H9 (cell line): ENCODE data around the gene SLC9A9. TPM values are rescaled to one million over a fixed set of nuclear protein-coding genes. Genes with fewer than 3 reads are reported as not detected.

Source experiments
- DNase-seq: peaks from one replicate; pipeline ENCODE4 v3.0.0-alpha.2; 2017
- H2AFZ ChIP-seq: one replicate; pipeline ENCODE4 v1.6.1; 2013; ENCODE audit warnings: mild to moderate bottlenecking, low read length, control low read depth, moderate library complexity
- H2AK5ac ChIP-seq: 2 replicates; pipeline ENCODE4 v1.6.1; 2013; ENCODE audit warnings: low read length, control low read depth, mixed read lengths; ENCODE audit not compliant: insufficient read length
- H2BK120ac ChIP-seq: one replicate; pipeline ENCODE4 v1.6.1; 2013; ENCODE audit warnings: low read depth, mild to moderate bottlenecking, low read length, control low read depth, inconsistent platforms; ENCODE audit not compliant: poor library complexity, severe bottlenecking
- H2BK12ac ChIP-seq: 2 replicates; pipeline ENCODE4 v1.6.1; 2013; ENCODE audit warnings: low read length, control low read depth, mixed read lengths, low read depth; ENCODE audit not compliant: insufficient read length
- H2BK15ac ChIP-seq: 2 replicates; pipeline ENCODE4 v1.6.1; 2013; ENCODE audit warnings: low read depth, low read length, control low read depth
- H2BK20ac ChIP-seq: one replicate; pipeline ENCODE4 v1.6.1; 2013; ENCODE audit warnings: low read depth, mild to moderate bottlenecking, low read length, control low read depth, inconsistent platforms; ENCODE audit not compliant: poor library complexity, severe bottlenecking
- H2BK5ac ChIP-seq: 2 replicates; pipeline ENCODE4 v1.6.1; 2013; ENCODE audit warnings: low read length, control low read depth, mixed read lengths; ENCODE audit not compliant: insufficient read length
- H3K14ac ChIP-seq: 2 replicates; pipeline ENCODE4 v1.6.1; 2013; ENCODE audit warnings: low read length, control low read depth; ENCODE audit not compliant: insufficient read depth
- H3K18ac ChIP-seq: 2 replicates; pipeline ENCODE4 v1.6.1; 2013; ENCODE audit warnings: low read depth, mild to moderate bottlenecking, mixed read lengths, low read length, control low read depth; ENCODE audit not compliant: insufficient read length
- H3K23ac ChIP-seq: 2 replicates; pipeline ENCODE4 v1.6.1; 2013; ENCODE audit warnings: low read length, control low read depth, mixed read lengths, low read depth; ENCODE audit not compliant: insufficient read length
- H3K23me2 ChIP-seq: 2 replicates; pipeline ENCODE4 v1.6.1; 2013; ENCODE audit warnings: low read depth, mild to moderate bottlenecking, mixed read lengths, low read length, control low read depth; ENCODE audit not compliant: insufficient read length, poor library complexity, severe bottlenecking
- H3K27ac ChIP-seq: 2 replicates; pipeline ENCODE4 v1.5.1; 2013; ENCODE audit warnings: low read length, control low read depth, mixed read lengths, low read depth; ENCODE audit not compliant: insufficient read length
- H3K27me3 ChIP-seq: 2 replicates; pipeline ENCODE4 v1.6.1; 2013; ENCODE audit warnings: low read length, control low read depth, inconsistent platforms; ENCODE audit not compliant: insufficient read depth
- H3K4ac ChIP-seq: 2 replicates; pipeline ENCODE4 v1.6.1; 2013; ENCODE audit warnings: low read depth, mild to moderate bottlenecking, control low read depth, inconsistent platforms, low read length, moderate library complexity
- H3K4me1 ChIP-seq: 2 replicates; pipeline ENCODE4 v1.6.1; 2013; ENCODE audit warnings: low read length, control low read depth, inconsistent platforms; ENCODE audit not compliant: insufficient read depth
- H3K4me2 ChIP-seq: 2 replicates; pipeline ENCODE4 v1.6.1; 2013; ENCODE audit warnings: low read length, control low read depth, mixed read lengths; ENCODE audit not compliant: insufficient read length, insufficient read depth
- H3K56ac ChIP-seq: 2 replicates; pipeline ENCODE4 v1.6.1; 2013; ENCODE audit warnings: low read depth, mild to moderate bottlenecking, mixed read lengths, low read length, control low read depth; ENCODE audit not compliant: insufficient read length
- H3K79me1 ChIP-seq: 2 replicates; pipeline ENCODE4 v1.6.1; 2013; ENCODE audit warnings: low read depth, mild to moderate bottlenecking, moderate library complexity, low read length, control low read depth, inconsistent platforms; ENCODE audit not compliant: insufficient read depth, poor library complexity, severe bottlenecking
- H3K79me2 ChIP-seq: 2 replicates; pipeline ENCODE4 v1.6.1; 2013; ENCODE audit warnings: low read length, control low read depth, inconsistent platforms; ENCODE audit not compliant: insufficient read depth
- H3K9ac ChIP-seq: 2 replicates; pipeline ENCODE4 v1.6.1; 2013; ENCODE audit warnings: low read length, control low read depth, mixed read lengths; ENCODE audit not compliant: insufficient read length; ENCODE audit errors: extremely low read depth
- H3K9me3 ChIP-seq: one replicate; pipeline ENCODE4 v1.6.1; 2013; ENCODE audit warnings: low read depth, low read length, inconsistent platforms; ENCODE audit not compliant: control insufficient read depth
- H3T11ph ChIP-seq: one replicate; pipeline ENCODE4 v1.6.1; 2013; ENCODE audit warnings: mild to moderate bottlenecking, low read length, control low read depth, inconsistent platforms
- H4K20me1 ChIP-seq: one replicate; pipeline ENCODE4 v1.6.1; 2013; ENCODE audit not compliant: control insufficient read depth, insufficient read length, insufficient read depth
- H4K5ac ChIP-seq: 2 replicates; pipeline ENCODE4 v1.6.1; 2013; ENCODE audit warnings: low read depth, mild to moderate bottlenecking, mixed read lengths, low read length, control low read depth; ENCODE audit not compliant: insufficient read length
- H4K8ac ChIP-seq: replicated peaks from 2 replicates; pipeline ENCODE4 v1.6.1; 2013; ENCODE audit warnings: low read length, control low read depth, mixed read lengths, low read depth; ENCODE audit not compliant: insufficient read length
- H4K91ac ChIP-seq: 2 replicates; pipeline ENCODE4 v1.6.1; 2013; ENCODE audit warnings: low read depth, mild to moderate bottlenecking, moderate library complexity, mixed read lengths, low read length, control low read depth; ENCODE audit not compliant: insufficient read length
- H3K27ac Mint-ChIP-seq, 3 experiments: 2 replicates in 2 of 3; 3 replicates in 1 of 3; pipeline ENCODE4 v1.8.0; 2020 to 2021; ENCODE audit warnings: mixed read lengths in 3 of 3, mild to moderate bottlenecking in 1 of 3, moderate library complexity in 1 of 3
- H3K27me3 Mint-ChIP-seq: 2 replicates; pipeline ENCODE4 v1.8.0; 2021; ENCODE audit warnings: low read depth, mild to moderate bottlenecking, moderate library complexity, mixed read lengths
- H3K36me3 Mint-ChIP-seq, 3 experiments: 2 replicates in 2 of 3; 3 replicates in 1 of 3; pipeline ENCODE4 v1.8.0; 2020 to 2021; ENCODE audit warnings: low read depth in 3 of 3, mixed read lengths in 3 of 3; ENCODE audit not compliant: insufficient read depth in 1 of 3
- H3K4me1 Mint-ChIP-seq, 2 experiments: 2 replicates each; pipeline ENCODE4 v1.8.0; 2020; ENCODE audit warnings: mixed read lengths in 2 of 2
- H3K4me3 Mint-ChIP-seq, 2 experiments: 2 replicates in 1 of 2; 3 replicates in 1 of 2; pipeline ENCODE4 v1.8.0; 2020 to 2021; ENCODE audit warnings: mild to moderate bottlenecking in 2 of 2, mixed read lengths in 2 of 2, moderate library complexity in 1 of 2
- H3K9me3 Mint-ChIP-seq, 2 experiments: 2 replicates in 1 of 2; 3 replicates in 1 of 2; pipeline ENCODE4 v1.8.0; 2020; ENCODE audit warnings: mild to moderate bottlenecking in 2 of 2, mixed read lengths in 2 of 2, moderate library complexity in 1 of 2
- WGBS: extraction: QIAGEN DNeasy Blood & Tissue Kit; methylation state at CpG from one replicate; pipeline ENCODE4 v1.1.7; 2013; ENCODE audit warnings: missing lambda C conversion rate, low lambda C conversion rate, mixed read lengths; ENCODE audit not compliant: insufficient read length; ENCODE audit errors: extremely low coverage; 5-methylcytosine and 5-hydroxymethylcytosine counted together
- total RNA-seq: library from RNA; stranded (reverse); gene quantifications from 2 replicates; pipeline ENCODE4 v1.2.1, GENCODE V29; 2021
- TF ChIP-seq, protein P1 (sequence below): fragments of 200-600 bp; sonication (generic); conservative IDR thresholded peaks from 3 replicates; pipeline ENCODE4 v1.8.0; 2021; ENCODE audit warnings: antibody characterized with exemption, mild to moderate bottlenecking

SLC9A9 gene
- total RNA-seq, 1 experiment from 2014 or later: 0.35 TPM

DNA sequence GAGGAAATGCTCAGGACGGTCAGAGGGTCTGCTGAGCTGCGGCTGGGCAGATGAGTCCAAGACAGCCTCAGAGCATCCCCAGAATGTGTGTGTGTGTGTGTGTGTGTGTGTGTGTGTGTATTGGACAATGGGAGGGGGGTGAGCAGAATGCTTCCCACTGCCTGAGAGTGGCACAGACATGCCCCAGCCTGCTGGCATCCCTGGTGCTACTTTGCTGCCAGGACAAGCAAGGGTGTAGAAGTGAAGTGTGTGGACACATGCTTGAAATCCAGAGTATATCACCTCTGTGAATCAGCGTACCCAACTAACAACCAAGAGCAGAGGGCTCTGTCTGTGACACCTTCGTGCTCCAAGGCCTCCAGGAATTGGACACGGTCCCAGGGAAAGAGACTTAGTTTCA, 76.3 kb downstream of the SLC9A9 start:
- H3T11ph ChIP-seq: no peak overlapping the region
- no peak overlapping the region for H2BK120ac ChIP-seq
- H3K27ac ChIP-seq: no peak overlapping the region
- no peak overlapping the region for H3K9ac ChIP-seq
- Mint-ChIP-seq H3K4me3 (no peak overlapping the region), H3K4me1 (peaks cover under 1% of the 10 kb centered on the region in 2 experiments; a peak in 2 of 4 replicates), H3K27me3 (no peaks in the 10 kb centered on the region), H3K27ac (no peak overlapping the region; a peak in 1 of 7 replicates), H3K36me3 (no peaks in the 10 kb centered on the region), H3K9me3 (no peaks in the 10 kb centered on the region)
- no peak for DNase-seq
- no peak overlapping the region for H3K18ac ChIP-seq
- H4K91ac ChIP-seq: no peak overlapping the region
- no peaks in the 10 kb centered on the region for H3K27me3 ChIP-seq
- no peak overlapping the region for H2BK15ac ChIP-seq
- no peak overlapping the region for H2BK12ac ChIP-seq
- no peak overlapping the region for H2BK5ac ChIP-seq
- no peak overlapping the region for H2BK20ac ChIP-seq
- no peaks in the 10 kb centered on the region for H3K79me2 ChIP-seq
- H2AK5ac ChIP-seq: no peak overlapping the region
- no peaks in the 10 kb centered on the region for H3K4me1 ChIP-seq
- no CpG with 5 or more reads among the region's 5 CpGs for WGBS
- H3K9me3 ChIP-seq: no peaks in the 10 kb centered on the region
- H3K56ac ChIP-seq: no peak overlapping the region
- H3K79me1 ChIP-seq: no peaks in the 10 kb centered on the region
- H3K4ac ChIP-seq: no peak overlapping the region
- no peak overlapping the region for H3K23ac ChIP-seq
- no peaks in the 10 kb centered on the region for H4K20me1 ChIP-seq
- TF ChIP-seq, protein P1, sequence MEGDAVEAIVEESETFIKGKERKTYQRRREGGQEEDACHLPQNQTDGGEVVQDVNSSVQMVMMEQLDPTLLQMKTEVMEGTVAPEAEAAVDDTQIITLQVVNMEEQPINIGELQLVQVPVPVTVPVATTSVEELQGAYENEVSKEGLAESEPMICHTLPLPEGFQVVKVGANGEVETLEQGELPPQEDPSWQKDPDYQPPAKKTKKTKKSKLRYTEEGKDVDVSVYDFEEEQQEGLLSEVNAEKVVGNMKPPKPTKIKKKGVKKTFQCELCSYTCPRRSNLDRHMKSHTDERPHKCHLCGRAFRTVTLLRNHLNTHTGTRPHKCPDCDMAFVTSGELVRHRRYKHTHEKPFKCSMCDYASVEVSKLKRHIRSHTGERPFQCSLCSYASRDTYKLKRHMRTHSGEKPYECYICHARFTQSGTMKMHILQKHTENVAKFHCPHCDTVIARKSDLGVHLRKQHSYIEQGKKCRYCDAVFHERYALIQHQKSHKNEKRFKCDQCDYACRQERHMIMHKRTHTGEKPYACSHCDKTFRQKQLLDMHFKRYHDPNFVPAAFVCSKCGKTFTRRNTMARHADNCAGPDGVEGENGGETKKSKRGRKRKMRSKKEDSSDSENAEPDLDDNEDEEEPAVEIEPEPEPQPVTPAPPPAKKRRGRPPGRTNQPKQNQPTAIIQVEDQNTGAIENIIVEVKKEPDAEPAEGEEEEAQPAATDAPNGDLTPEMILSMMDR: no peak
- no peak overlapping the region for H3K14ac ChIP-seq
- H4K5ac ChIP-seq: no peak overlapping the region
- H2AFZ ChIP-seq: no peak overlapping the region
- no peak overlapping the region for H4K8ac ChIP-seq
- H3K23me2 ChIP-seq: no peaks in the 10 kb centered on the region
- H3K4me2 ChIP-seq: no peak overlapping the region
